ENCODE measurements around the gene FZD7.
A peak's percentile ranks its signal among the peaks of the same experiment; 100 is the strongest.

Gene FZD7

GRCh38 chr2:202038471-202039277 lies 5.0 kb downstream of the FZD7 start:
- no peak for DNase-seq

- DNase-seq: no peak
Observed at GRCh38 chr2:202039278-202040078, 5.8 kb downstream of the FZD7 start.

- DNase-seq: peak in 1 of 2 experiments; percentile 4
Observed at GRCh38 chr2:202040079-202040844, 6.6 kb downstream of the FZD7 start.

GRCh38 chr2:202042444-202042843 lies 8.8 kb downstream of the FZD7 start:
- DNase-seq: no peak

- no peak for DNase-seq
Observed at GRCh38 chr2:202043475-202043874, 9.8 kb downstream of the FZD7 start.

DNA sequence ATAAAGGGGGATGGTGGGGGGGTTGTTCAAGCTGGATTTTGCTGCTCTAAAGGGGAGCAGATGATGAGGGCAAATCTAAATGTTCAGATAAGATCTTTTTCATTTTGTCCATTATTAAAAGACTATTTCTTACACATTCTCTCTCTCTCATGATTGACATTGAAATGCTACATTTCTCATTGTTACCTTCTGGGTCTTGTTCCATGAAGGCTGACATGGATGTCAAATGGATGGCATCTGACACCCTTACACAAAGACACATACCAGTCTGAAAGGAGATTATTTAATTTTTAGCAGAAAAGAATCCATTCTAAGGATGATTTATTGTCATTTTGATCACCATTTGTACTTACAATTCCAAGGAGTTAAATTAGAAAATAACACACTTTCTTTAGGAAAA lies 11.1 kb downstream of the FZD7 start:
- no peak for DNase-seq

DNA sequence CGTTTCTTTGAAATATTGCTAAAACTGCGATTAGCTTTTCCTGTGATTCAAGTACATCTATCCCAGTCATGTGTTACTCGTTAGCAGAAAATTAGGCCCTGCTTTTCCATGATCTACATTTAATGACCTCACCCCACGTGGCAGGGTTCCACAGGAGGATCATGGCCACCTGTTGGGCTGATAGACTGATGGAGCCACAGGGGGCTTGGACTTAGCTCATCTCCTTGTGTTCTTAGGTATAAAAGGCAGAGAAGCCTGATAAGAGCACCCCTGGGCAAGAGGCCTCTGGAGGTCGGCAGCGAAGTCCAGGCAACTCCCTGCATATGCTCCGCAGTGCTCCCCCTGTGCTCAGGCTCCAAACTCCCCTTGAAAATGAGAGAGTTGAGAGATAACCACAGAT lies 12.9 kb downstream of the FZD7 start:
- DNase-seq: no peak

DNA sequence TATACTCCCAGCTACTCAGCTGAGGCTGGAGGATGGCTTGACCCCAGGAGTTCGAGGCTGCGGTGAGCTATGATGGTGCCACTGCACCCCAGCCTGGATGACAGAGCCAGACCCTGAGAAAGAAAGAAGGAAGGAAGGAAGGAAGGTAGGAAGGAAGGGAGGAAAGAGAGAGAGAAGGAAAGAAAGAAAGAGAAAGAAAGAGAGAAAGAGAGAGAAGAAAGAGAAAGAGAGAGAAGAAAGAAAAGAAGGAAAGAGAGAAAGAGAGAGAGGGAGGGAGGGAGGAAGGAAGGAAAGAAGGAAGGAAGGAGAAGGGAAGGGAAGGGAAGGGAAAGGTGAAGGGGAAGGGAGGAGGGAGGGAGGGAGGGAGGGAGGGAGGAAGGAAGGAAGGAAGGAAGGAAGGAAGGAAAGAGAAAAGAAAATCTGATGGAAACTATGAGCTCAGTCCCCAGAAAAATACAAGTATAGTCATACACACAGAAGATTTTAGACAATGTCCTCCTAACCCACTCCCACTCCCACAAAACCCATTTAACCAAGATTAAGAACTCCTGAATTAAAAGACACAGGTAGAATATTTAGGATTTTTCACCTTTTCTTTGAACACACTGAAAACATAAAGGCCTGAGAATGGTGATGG lies 15.6 kb downstream of the FZD7 start:
- DNase-seq: no peak

DNA sequence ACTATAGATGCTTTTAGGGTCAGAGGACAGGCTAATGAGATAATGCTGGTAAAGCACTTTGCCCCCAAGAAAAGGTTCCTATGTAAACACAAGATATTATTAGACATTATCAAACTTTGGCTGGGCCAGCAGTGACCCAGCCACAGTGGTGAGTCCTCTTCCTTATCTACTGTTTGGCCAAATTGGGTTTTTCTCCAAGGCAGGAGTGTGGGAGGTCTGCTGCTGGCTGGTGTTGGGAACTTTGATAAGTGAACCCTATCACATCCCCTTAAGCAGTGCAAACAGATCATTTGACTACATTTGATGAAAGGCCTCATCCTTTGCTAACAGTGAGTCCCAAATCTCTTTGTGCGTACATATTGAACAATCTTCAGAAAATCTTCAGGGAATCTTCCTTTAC lies 16.2 kb downstream of the FZD7 start:
- DNase-seq: no peak

GRCh38 chr2:202050652-202051051 lies 17.0 kb downstream of the FZD7 start:
- no peak for DNase-seq

DNA sequence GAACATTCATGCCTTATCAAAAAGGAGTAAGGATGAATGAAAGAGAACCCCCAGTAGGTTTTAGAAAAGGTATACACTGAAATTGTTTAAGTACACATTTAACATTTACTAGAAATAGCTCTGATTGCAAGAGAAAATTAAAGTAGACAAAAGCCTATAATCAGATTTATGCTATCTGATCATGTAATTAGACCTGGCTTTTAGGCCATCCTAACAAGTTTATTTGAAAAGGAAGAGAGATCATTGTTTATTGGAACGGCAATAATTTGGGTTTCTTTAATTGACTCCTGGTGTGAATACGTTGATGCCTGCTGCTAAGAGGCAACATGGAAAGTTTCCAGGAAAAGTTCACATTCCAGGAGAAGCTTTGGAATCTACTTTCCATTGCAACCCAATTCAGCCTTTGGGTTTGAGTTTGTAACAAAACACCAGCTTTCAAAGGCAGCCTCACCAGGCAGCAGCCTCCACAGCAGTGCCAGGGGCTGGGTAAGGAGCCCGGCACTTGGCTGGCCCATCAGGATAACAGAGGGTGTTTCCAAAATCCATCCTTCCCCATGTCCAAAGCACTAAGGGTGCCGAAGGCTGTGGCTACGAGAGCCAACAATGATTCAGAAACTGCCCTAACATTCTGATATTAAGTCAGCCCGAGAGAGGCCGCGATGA lies 18.0 kb downstream of the FZD7 start:
- DNase-seq: no peak

- no peak for DNase-seq
Observed at GRCh38 chr2:202052235-202052634, 18.6 kb downstream of the FZD7 start.

DNA sequence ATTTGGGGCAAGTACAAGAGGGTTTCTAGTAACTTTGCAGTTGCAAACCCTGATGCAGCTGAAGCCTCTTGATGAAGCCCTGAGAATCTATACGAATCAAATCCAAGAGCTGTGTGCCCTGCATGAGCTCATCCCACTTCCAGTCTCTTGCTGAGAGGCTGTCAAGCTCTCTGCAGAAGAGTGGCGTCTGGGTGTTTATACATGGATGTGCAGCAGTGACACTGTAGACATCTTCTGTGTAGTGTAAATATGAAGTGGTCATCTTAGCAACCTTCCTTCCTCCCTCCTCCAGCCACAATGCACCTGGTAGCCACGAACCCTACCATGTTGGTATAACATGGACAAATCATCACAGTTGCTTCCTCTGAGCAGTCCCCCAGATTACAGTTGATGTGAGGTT lies 21.0 kb downstream of the FZD7 start:
- no peak for DNase-seq

DNA sequence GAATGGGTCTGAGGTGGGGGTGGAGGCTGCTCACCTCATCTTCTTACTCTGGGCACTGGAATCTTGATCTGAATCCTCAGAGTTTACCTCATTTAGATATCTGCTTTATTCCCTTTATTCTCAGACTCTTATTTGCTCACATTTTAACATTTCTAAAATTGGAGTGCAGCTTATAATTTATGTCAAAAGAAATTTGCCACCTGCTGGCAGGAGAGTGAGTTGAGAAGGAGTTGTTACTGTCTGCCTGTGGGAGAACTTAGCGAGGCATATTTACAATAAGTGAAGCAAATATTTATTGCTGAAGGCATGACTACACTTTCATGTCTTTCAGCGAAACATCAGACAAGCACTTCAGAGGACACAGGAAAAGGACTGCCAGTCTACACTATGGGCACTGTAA lies 23.0 kb downstream of the FZD7 start:
- DNase-seq: no peak

DNA sequence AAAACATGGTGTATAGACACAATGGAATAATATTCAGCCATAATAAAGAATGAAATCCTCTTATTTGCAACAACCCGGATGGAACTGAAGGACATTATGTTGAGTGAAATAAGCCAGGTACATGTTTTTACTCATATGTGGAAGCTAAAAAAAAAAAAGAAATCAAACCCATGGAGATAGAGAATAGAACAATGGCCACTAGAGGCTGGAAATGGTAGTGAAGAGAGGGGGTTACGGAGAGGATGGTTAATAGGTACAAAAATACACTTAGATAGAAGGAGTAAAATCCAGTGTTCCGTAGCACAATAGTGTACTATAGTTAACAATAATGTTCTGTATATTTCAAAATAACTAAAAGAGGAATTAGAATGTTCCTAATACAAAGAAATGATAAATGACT lies 26.6 kb downstream of the FZD7 start:
- no peak for DNase-seq

- DNase-seq: no peak
Observed at GRCh38 chr2:202061695-202062094, 28.0 kb downstream of the FZD7 start.

DNA sequence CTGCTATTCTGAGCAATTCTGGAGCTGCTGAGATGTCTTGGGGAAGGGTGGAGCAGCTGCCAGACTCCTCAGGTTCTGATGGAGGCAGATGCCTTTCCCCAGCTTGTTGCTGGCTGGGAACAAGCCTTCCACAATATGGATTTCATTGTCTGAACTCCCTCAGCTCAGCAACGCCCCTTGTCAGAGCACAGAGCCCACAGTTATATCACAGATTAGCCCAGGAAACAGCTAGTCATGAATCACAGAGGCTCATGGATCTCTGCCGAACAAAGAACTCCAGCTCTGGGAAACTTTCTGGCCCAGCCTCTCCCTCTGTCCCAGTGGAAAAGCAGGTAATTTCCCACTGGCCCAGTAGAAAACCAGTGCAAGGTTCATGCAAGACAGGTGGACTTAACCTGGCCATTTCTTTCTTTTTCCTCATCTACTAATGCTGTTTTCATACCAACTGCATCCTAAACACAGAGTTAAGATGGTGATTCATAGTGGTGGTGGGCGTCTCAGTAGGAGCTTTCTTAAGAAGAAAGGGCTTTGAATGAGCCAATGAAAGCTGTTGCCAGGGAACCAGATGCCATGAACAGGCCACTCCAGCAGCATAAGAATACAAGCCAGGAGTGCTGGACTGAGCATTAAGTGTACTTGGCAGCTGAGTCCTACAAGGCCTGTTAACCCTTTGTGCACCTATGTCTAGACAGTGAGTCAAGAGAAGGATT lies 30.7 kb downstream of the FZD7 start:
- no peak for DNase-seq

DNA sequence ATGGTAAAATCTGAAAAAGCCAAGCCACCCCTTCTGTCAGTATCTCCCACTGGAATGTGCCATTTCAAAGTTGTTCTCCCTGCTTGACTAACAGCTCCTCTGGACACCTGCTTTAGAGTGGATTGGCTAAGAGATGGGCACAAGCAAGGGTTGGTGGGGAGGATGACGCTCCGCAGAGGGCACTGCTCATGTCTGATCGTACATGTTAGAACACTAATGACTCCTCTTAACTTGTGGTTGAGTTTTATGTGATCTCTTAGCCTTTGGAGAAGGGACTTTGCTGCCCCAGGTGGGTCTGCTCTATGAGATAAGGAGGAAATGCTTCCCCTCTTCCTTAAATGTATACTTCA lies 31.2 kb downstream of the FZD7 start:
- DNase-seq: no peak

GRCh38 chr2:202065876-202066275 lies 32.2 kb downstream of the FZD7 start:
- no peak for DNase-seq

GRCh38 chr2:202066875-202067274 lies 33.2 kb downstream of the FZD7 start:
- DNase-seq: no peak

GRCh38 chr2:202067589-202067988 lies 33.9 kb downstream of the FZD7 start:
- no peak for DNase-seq
